ENCODE results near the gene WRAP73.

The WRAP73 gene

GRCh38 chr1:3668585-3669300 lies 18.8 kb upstream of the WRAP73 start:
- no peak for DNase-seq (ENCODE audit: low spot score)

- no peak for DNase-seq (ENCODE audit: low spot score)
Measured at GRCh38 chr1:3668148-3668547, 18.2 kb upstream of the WRAP73 start.

GRCh38 chr1:3664700-3665375 lies 14.9 kb upstream of the WRAP73 start:
- no peak for DNase-seq (ENCODE audit: low spot score)

- DNase-seq (ENCODE audit: low spot score), result no peak
Measured at GRCh38 chr1:3663999-3664699, 14.2 kb upstream of the WRAP73 start.

- DNase-seq (ENCODE audit: low spot score), result no peak
Measured at GRCh38 chr1:3662080-3662671, 12.3 kb upstream of the WRAP73 start.

GRCh38 chr1:3661631-3662030 lies 11.7 kb upstream of the WRAP73 start:
- DNase-seq (ENCODE audit: low spot score), result no peak

GRCh38 chr1:3660704-3661103 lies 10.8 kb upstream of the WRAP73 start:
- no peak for DNase-seq (ENCODE audit: low spot score)

- no peak for DNase-seq (ENCODE audit: low spot score)
Measured at GRCh38 chr1:3659093-3659492, 9.2 kb upstream of the WRAP73 start.

GRCh38 chr1:3658231-3658615 lies 8.3 kb upstream of the WRAP73 start:
- DNase-seq (ENCODE audit: low spot score), result no peak

- DNase-seq (ENCODE audit: low spot score), result no peak
Measured at GRCh38 chr1:3657578-3658230, 7.8 kb upstream of the WRAP73 start.

- DNase-seq (ENCODE audit: low spot score), result no peak
Measured at GRCh38 chr1:3657096-3657475, 7.2 kb upstream of the WRAP73 start.

- no peak for DNase-seq (ENCODE audit: low spot score)
Measured at GRCh38 chr1:3656450-3657095, 6.7 kb upstream of the WRAP73 start.

- no peak for DNase-seq (ENCODE audit: low spot score)
Measured at GRCh38 chr1:3654549-3655281, 4.8 kb upstream of the WRAP73 start.

- DNase-seq (ENCODE audit: low spot score), result no peak
Measured at GRCh38 chr1:3653286-3653618, 3.3 kb upstream of the WRAP73 start.

GRCh38 chr1:3652548-3653285 lies 2.8 kb upstream of the WRAP73 start:
- no peak for DNase-seq (ENCODE audit: low spot score)

- DNase-seq (ENCODE audit: low spot score), result no peak
Measured at GRCh38 chr1:3651930-3652547, 2.1 kb upstream of the WRAP73 start, which contains the start of gene TP73. TSS of gene TP73 (plus strand) at chr1:3652516. CDS start at chr1:3682366, 29,850 bp downstream.

- no peak for DNase-seq (ENCODE audit: low spot score)
Measured at GRCh38 chr1:3651026-3651929, 1.4 kb upstream of the WRAP73 start.

- no peak for DNase-seq (ENCODE audit: low spot score)
Measured at GRCh38 chr1:3650248-3651025, 534 bp upstream of the WRAP73 start.
